AG09319 (cell line): ENCODE results near the gene ZDHHC21.

Experiments
- DNase-seq: peaks from one replicate; pipeline ENCODE4 v3.0.0-alpha.2; 2010; ENCODE audit warnings: low read depth; ENCODE audit errors: extremely low read depth
- CTCF ChIP-seq: IDR thresholded peaks from 2 replicates; pipeline ENCODE4 v1.5.1; 2011; ENCODE audit warnings: low read depth, mild to moderate bottlenecking, inconsistent platforms, low read length, moderate library complexity

The ZDHHC21 gene

GRCh38 chr9:14608540-14608939, 84.7 kb downstream of the ZDHHC21 start:
- no peak for TF ChIP-seq CTCF
- DNase-seq = no peak

DNA sequence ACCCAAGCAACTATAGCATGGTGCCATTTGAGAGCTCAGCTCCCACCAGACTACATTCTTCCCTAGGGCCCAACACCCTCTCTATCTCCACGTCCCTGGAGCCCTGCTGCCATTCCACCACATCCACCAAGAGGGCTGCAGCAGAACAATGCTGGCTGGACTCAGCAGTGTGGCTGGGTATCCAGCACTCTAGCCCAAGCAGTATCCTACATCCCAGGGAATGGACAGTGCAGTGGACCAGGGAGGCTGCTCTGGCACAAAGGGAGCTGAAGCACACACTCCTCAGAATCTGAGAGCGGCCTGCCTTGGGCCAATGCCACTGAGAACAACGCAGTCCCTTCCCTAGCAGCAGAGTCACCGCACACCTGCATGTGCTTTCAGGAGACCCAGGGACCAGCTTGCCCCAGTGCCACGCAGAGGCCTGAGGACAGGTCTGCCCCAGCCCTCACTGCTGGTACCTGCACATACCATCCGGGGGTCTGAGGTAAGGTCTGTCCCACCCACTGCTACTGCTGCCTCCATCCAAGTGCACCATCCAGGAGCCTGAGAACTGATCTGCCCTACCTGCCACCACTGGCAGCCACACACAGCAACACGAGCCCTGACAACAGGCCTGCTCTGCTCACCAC, 95.9 kb downstream of the ZDHHC21 start:
- no peak for DNase-seq

DNA sequence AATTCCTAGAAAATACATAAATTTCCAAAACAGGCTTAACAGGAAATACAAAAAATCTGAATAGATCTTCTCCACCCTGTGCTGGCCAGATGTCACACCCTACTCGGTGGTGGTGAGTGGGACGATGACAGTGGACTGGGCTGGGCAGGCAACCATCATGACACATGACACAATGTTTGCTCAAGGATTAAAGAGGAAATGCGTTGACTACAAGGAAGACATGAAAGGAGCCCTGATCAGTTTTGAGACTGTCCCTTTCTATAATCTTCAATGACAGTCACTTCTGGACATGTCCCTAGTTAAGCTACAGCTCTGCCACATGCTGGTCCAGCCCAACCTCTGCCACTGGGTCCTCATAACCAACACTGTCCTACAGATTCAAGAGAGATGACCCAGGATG, 99.8 kb downstream of the ZDHHC21 start:
- no peak for TF ChIP-seq CTCF
- DNase-seq = no peak

More for the DNA sequence above, 95.9 kb downstream of the ZDHHC21 start:
- TF ChIP-seq CTCF = no peak

DNA sequence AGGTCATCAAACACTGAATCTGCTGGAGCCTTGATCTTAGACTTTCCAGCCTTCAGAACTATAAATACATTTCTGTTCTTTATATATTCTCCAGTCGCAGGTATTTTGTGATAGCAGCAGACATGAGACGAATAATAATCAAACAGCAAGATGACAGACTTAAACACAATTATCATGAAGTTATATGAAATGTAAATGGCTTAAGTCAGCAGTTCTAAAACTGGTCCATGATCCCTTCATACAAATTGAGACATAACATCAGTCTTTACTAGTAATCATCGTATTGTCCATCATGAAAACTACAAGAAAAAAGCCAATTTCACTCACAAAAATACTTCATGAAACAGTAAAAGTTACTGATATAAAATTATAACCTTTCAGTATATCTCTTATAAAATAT, 101.8 kb downstream of the ZDHHC21 start:
- DNase-seq = no peak
- TF ChIP-seq CTCF = no peak

GRCh38 chr9:14585730-14586473, 107.3 kb downstream of the ZDHHC21 start:
- no peak for DNase-seq

GRCh38 chr9:14584571-14584970, 108.7 kb downstream of the ZDHHC21 start:
- DNase-seq = no peak
- no peak for TF ChIP-seq CTCF

More at GRCh38 chr9:14585730-14586473, 107.3 kb downstream of the ZDHHC21 start:
- no peak for TF ChIP-seq CTCF

DNA sequence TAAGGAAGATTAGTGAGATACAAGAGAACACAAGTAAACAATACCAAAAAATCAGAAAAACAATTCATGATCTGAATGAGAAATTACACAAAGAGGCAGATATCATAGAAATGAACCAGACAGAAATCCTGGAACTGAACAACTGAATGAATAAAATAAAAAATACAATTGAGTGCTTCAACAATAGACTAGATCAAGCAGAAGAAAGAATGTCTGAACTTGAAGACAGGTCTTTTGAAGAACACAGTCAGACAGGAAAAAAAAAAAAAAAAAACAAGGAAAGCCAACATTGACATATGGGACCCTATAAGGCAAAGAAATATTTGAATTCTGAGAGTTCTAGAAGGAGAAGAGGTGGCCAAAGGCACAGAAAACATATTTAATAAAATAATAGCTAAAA, 115.2 kb downstream of the ZDHHC21 start:
- DNase-seq = no peak
- no peak for TF ChIP-seq CTCF
